Lung (tissue), 12 donors: ENCODE results near the gene CCDC38. TPM values are rescaled to one million over a fixed set of nuclear protein-coding genes. Genes with fewer than 3 reads are reported as not detected.

Experiments
- ATAC-seq: fragments of 200-7000 bp; cut with Tn5 transposase; one replicate; pipeline ENCODE4 v1.9.1; 2020; ENCODE audit warnings: moderate number of reproducible peaks; ENCODE audit not compliant: insufficient read depth, low FRiP score
- DNase-seq, 3 donors: peaks; one replicate each; pipeline ENCODE4 v3.0.0-alpha.2; 2013 to 2017
- H3K27ac ChIP-seq, 2 donors: one replicate each; pipeline ENCODE4 v1.5.1; 2013; ENCODE audit warnings: mild to moderate bottlenecking in 2 of 2, moderate library complexity in 2 of 2, control low read depth in 1 of 2, inconsistent platforms in 1 of 2, low read depth in 1 of 2, low read length in 1 of 2
- H3K27me3 ChIP-seq, 3 donors: one replicate each; pipeline ENCODE4 v1.5.1; 2013; ENCODE audit warnings: low read length in 2 of 3; ENCODE audit not compliant: control insufficient read depth in 3 of 3, insufficient read depth in 3 of 3
- H3K36me3 ChIP-seq, 4 donors: one replicate each; pipeline ENCODE4 v1.5.1; 2013; ENCODE audit warnings: low read length in 4 of 4, mild to moderate bottlenecking in 1 of 4, moderate library complexity in 1 of 4; ENCODE audit not compliant: control insufficient read depth in 4 of 4, insufficient read depth in 4 of 4
- H3K4me1 ChIP-seq, 5 donors: one replicate each; pipeline ENCODE4 v1.5.1; 2013; ENCODE audit warnings: low read length in 5 of 5, mild to moderate bottlenecking in 2 of 5, moderate library complexity in 1 of 5; ENCODE audit not compliant: control insufficient read depth in 5 of 5, insufficient read depth in 5 of 5
- H3K4me3 ChIP-seq: one replicate; pipeline ENCODE4 v1.5.1; 2013; ENCODE audit warnings: mild to moderate bottlenecking, control low read depth, moderate library complexity
- H3K9ac ChIP-seq, 2 donors: one replicate each; pipeline ENCODE4 v1.5.1; 2013; ENCODE audit warnings: low read length in 2 of 2, control low read depth in 1 of 2; ENCODE audit not compliant: insufficient read depth in 1 of 2
- H3K9me3 ChIP-seq, 4 donors: one replicate each; pipeline ENCODE4 v1.5.1; 2013; ENCODE audit warnings: low read length in 3 of 4, mild to moderate bottlenecking in 1 of 4, moderate library complexity in 1 of 4; ENCODE audit not compliant: control insufficient read depth in 4 of 4, insufficient read depth in 3 of 4
- WGBS, 2 donors: extraction: QIAGEN DNeasy Blood & Tissue Kit; methylation state at CpG; one replicate each; pipeline ENCODE4 v1.1.7; 2013; 5-methylcytosine and 5-hydroxymethylcytosine counted together
- polyA plus RNA-seq, 2 donors: library from polyadenylated mRNA; stranded (reverse); fragments of 200-250 nt; gene quantifications; one replicate each; pipeline ENCODE4 v1.2.1, GENCODE V29; 2013
- total RNA-seq, 2 donors: library from RNA; depleted of rRNA in 1 of 2; stranded (reverse); fragments of >200 nt in 1 of 2; gene quantifications; one replicate each; pipeline ENCODE4 v1.2.1, GENCODE V29; 2014 to 2021
- TF ChIP-seq, protein P1 (sequence below): IDR thresholded peaks from 2 replicates; pipeline ENCODE4 v1.5.1; 2012; ENCODE audit warnings: mild to moderate bottlenecking; ENCODE audit errors: control extremely low read depth, extremely low read depth
- donor health status: control.
- donor health status: control.
- donor health status: Bipolar disorder and iron deficiency.
- donor health status: healthy.
- donor health status: DM: yes; HTN: yes; CAD: no.

The CCDC38 gene
- total and polyA plus RNA-seq, 4 donors = 0.04 to 0.15 (median 0.05) TPM; not detected in 1

DNA sequence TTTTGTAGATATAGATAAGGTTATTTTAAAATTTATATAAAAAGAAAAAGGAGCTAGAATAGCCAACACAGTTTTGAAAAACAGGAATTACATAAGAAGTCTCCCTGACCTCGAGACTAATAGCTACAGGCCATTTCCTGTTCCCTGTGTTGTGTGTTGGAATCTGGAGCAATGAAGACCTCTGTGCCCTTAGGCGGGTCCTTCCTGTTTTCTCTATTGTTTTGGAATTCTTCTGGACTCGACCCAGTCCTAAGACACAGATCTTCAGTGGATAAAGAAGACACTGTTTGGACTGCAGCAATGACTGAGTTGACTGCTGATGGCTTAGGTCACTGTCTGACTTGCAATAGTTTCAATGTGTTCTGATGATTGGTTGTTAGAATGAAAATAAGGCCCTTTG, 57.4 kb downstream of the CCDC38 start:
- WGBS, 2 donors = 36 to 44% methylated on average over 3 of the region's 3 CpGs
- Histone ChIP-seq H3K4me1 (peaks cover 0 to 2% (median 0%) of the 10 kb centered on the region in 5 donors), H3K27me3 (no peaks in the 10 kb centered on the region), H3K4me3 (no peak overlapping the region), H3K36me3 (no peaks in the 10 kb centered on the region), H3K9me3 (peaks cover 0 to 2% (median 0%) of the 10 kb centered on the region in 4 donors), H3K9ac (no peak overlapping the region), H3K27ac (no peak overlapping the region)
- DNase-seq (no peak), ATAC-seq (no peak)
- TF ChIP-seq, protein P1, sequence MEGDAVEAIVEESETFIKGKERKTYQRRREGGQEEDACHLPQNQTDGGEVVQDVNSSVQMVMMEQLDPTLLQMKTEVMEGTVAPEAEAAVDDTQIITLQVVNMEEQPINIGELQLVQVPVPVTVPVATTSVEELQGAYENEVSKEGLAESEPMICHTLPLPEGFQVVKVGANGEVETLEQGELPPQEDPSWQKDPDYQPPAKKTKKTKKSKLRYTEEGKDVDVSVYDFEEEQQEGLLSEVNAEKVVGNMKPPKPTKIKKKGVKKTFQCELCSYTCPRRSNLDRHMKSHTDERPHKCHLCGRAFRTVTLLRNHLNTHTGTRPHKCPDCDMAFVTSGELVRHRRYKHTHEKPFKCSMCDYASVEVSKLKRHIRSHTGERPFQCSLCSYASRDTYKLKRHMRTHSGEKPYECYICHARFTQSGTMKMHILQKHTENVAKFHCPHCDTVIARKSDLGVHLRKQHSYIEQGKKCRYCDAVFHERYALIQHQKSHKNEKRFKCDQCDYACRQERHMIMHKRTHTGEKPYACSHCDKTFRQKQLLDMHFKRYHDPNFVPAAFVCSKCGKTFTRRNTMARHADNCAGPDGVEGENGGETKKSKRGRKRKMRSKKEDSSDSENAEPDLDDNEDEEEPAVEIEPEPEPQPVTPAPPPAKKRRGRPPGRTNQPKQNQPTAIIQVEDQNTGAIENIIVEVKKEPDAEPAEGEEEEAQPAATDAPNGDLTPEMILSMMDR = no peak

DNA sequence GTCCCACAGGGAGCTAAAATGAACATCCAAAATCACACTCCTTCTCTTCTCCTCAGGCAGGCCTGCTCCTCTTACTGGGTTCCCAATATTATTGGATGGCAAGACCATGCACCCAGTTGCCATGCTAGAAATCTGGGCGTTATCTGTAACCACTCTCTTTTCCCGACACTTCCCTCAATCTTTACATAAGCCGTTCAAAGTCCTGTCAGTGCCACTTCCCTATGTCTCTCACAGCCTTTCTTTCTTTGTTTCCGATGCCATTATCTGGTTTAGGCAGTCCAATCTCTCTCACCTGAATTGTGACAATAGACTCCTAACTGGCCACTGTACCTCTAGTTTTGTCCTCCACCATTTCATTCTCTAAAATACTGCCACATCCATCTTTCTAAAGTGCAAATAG, 59.5 kb downstream of the CCDC38 start:
- TF ChIP-seq, protein P1 = no peak
- Histone ChIP-seq H3K36me3 (no peaks in the 10 kb centered on the region), H3K4me3 (no peak overlapping the region), H3K4me1 (peaks cover 0 to 2% (median 0%) of the 10 kb centered on the region in 5 donors), H3K9me3 (peaks cover 0 to 2% (median 0%) of the 10 kb centered on the region in 4 donors), H3K27me3 (no peaks in the 10 kb centered on the region), H3K27ac (no peak overlapping the region), H3K9ac (no peak overlapping the region)
- ATAC-seq = no peak
- no peak for DNase-seq
- 93 to 96% methylated on average over 4 of the region's 4 CpGs for WGBS, 2 donors

DNA sequence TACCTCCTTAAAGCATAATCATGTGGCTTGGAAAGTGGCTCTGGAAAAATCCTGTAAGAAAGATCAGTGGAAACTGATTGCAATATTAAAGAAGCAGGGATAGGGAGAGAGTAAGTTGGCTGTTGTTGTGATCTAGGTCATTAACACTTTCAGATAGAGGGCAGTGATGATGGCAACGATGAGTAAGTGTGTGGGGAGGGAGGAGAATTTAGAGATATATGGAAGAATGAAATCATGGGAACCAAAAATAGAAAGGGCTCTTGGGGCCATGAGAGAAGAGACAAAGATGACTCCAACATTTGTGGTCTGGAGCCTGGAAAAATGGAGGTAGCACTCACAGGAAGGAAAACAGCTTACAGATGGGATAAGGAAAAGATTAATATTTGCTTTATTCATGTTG, 60.3 kb downstream of the CCDC38 start:
- 51 to 76% methylated on average over 1 of the region's 1 CpG for WGBS, 2 donors

More for the DNA sequence above, 60.3 kb downstream of the CCDC38 start:
- no peak overlapping the region for H3K4me3 ChIP-seq
- no peaks in the 10 kb centered on the region for H3K27me3 ChIP-seq
- H3K4me1 ChIP-seq = peaks cover 0 to 2% (median 0%) of the 10 kb centered on the region in 5 donors
- H3K27ac ChIP-seq = no peak overlapping the region
- H3K36me3 ChIP-seq = no peaks in the 10 kb centered on the region
- DNase-seq (no peak), ATAC-seq (no peak)
- TF ChIP-seq, protein P1 = no peak
- H3K9ac ChIP-seq = no peak overlapping the region
- H3K9me3 ChIP-seq = peaks cover 0 to 2% (median 0%) of the 10 kb centered on the region in 4 donors
